Ovary (tissue), 3 donors: ENCODE measurements around the gene SMAD3.

Experiments
- EP300 ChIP-seq: sonication (generic); formaldehyde crosslinking; IDR thresholded peaks from one replicate; pipeline ENCODE4 v1.6.1; 2017; ENCODE audit warnings: antibody characterized with exemption
- POLR2A ChIP-seq: fragments of 450-650 bp; IDR thresholded peaks from one replicate; pipeline ENCODE4 v1.6.1; 2017; ENCODE audit warnings: antibody characterized with exemption, mild to moderate bottlenecking, moderate library complexity
- TF ChIP-seq, protein P1 (sequence below), 3 donors: fragments of 450-650 bp in 2 of 3; fragments of 200-600 bp in 1 of 3; IDR thresholded peaks; one replicate each; pipeline versions ENCODE4 v1.5.1 to v1.8.0; 2016 to 2022; ENCODE audit warnings: antibody characterized with exemption in 3 of 3, mild to moderate bottlenecking in 1 of 3
- donor health status: DM: no; HTN: no; CAD: no.

DNA sequence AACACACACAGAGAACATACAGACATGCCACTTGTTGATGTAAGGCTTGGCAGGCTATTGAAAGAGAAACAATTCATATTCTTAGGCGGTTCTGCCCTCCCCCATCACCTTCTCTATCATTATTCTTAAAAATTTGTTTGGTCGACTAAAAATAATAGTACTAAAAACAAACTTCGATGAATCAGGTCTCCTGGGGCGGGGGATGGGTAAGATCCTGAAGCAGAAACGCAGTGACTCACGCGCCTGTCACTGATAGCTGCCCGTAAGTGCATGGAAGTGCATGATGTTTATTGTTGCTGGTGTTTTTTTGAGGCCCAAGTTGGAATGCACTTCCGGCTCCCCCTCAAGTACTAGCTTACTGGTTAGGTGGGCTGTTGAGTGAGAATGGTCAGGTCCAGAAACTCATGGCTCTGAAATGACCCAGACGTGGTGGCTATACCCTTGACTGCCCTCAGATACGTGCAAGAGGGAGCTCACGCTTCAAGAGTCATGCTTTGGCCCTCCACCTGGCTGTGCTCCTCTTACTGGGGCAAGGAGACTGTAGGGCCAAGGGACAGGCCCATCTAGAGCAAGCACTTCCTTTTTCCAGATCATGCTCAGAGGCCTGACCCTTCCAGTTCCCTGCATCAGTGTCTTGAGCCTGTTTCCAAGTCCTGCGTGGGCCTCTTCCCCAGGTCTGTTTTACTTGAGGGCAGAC is 10.9 kb downstream of the SMAD3 start:
- TF ChIP-seq, protein P1, sequence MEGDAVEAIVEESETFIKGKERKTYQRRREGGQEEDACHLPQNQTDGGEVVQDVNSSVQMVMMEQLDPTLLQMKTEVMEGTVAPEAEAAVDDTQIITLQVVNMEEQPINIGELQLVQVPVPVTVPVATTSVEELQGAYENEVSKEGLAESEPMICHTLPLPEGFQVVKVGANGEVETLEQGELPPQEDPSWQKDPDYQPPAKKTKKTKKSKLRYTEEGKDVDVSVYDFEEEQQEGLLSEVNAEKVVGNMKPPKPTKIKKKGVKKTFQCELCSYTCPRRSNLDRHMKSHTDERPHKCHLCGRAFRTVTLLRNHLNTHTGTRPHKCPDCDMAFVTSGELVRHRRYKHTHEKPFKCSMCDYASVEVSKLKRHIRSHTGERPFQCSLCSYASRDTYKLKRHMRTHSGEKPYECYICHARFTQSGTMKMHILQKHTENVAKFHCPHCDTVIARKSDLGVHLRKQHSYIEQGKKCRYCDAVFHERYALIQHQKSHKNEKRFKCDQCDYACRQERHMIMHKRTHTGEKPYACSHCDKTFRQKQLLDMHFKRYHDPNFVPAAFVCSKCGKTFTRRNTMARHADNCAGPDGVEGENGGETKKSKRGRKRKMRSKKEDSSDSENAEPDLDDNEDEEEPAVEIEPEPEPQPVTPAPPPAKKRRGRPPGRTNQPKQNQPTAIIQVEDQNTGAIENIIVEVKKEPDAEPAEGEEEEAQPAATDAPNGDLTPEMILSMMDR (IDR thresholded peaks at IDR 0.05): no peak
- TF ChIP-seq POLR2A (no peak), EP300 (no peak)
